Measurements from ENCODE around the gene DNAL1. TPM values are rescaled to one million over a fixed set of nuclear protein-coding genes. Genes with fewer than 3 reads are reported as not detected.

DNAL1 gene
- total RNA-seq, 1 donor from 2014 or later: 18.1 TPM

GRCh38 chr14:73686901-73687300 is 42.1 kb downstream of the DNAL1 start:
- Mint-ChIP-seq H3K27ac (ENCODE audit: unreplicated experiment) (no peak overlapping the region), H3K9me3 (no peaks in the 10 kb centered on the region), H3K36me3 (ENCODE audit: low read depth) (peaks cover 7% of the 10 kb centered on the region), H3K27me3 (ENCODE audit: low read depth) (no peaks in the 10 kb centered on the region), H3K4me1 (no peaks in the 10 kb centered on the region), H3K4me3 (no peak overlapping the region)
- no peak for TF ChIP-seq CTCF (conservative IDR thresholded peaks at IDR 0.05)
- DNase-seq (ENCODE audit: low read depth, low spot score): no peak

GRCh38 chr14:73694083-73694482 is 49.3 kb downstream of the DNAL1 start:
- no peaks in the 10 kb centered on the region for H3K9me3 Mint-ChIP-seq
- H3K27me3 Mint-ChIP-seq (ENCODE audit: low read depth): no peaks in the 10 kb centered on the region
- H3K27ac Mint-ChIP-seq (ENCODE audit: unreplicated experiment): no peak overlapping the region
- peaks cover 7% of the 10 kb centered on the region for H3K36me3 Mint-ChIP-seq (ENCODE audit: low read depth)
- DNase-seq (ENCODE audit: low read depth, low spot score): no peak
- no peak for TF ChIP-seq CTCF (conservative IDR thresholded peaks at IDR 0.05)
- H3K4me1 Mint-ChIP-seq: no peaks in the 10 kb centered on the region
- no peak overlapping the region for H3K4me3 Mint-ChIP-seq

GRCh38 chr14:73695082-73695481 is 50.3 kb downstream of the DNAL1 start:
- no peak overlapping the region for H3K4me3 Mint-ChIP-seq
- H3K36me3 Mint-ChIP-seq (ENCODE audit: low read depth): peaks cover 3% of the 10 kb centered on the region
- H3K27ac Mint-ChIP-seq (ENCODE audit: unreplicated experiment): no peak overlapping the region
- H3K9me3 Mint-ChIP-seq: no peaks in the 10 kb centered on the region
- TF ChIP-seq CTCF (conservative IDR thresholded peaks at IDR 0.05): no peak
- H3K27me3 Mint-ChIP-seq (ENCODE audit: low read depth): no peaks in the 10 kb centered on the region
- DNase-seq (ENCODE audit: low read depth, low spot score): no peak
- H3K4me1 Mint-ChIP-seq: no peaks in the 10 kb centered on the region

- Mint-ChIP-seq H3K36me3 (ENCODE audit: low read depth) (peaks cover 3% of the 10 kb centered on the region), H3K4me1 (no peaks in the 10 kb centered on the region), H3K27ac (ENCODE audit: unreplicated experiment) (no peak overlapping the region), H3K9me3 (no peaks in the 10 kb centered on the region), H3K27me3 (ENCODE audit: low read depth) (no peaks in the 10 kb centered on the region), H3K4me3 (no peak overlapping the region)
- DNase-seq (ENCODE audit: low read depth, low spot score): no peak
- TF ChIP-seq CTCF (conservative IDR thresholded peaks at IDR 0.05): no peak
These were observed 51.2 kb downstream of the DNAL1 start for GRCh38 chr14:73695997-73696396.

- H3K27ac Mint-ChIP-seq (ENCODE audit: unreplicated experiment): no peak overlapping the region
- H3K4me3 Mint-ChIP-seq: no peak overlapping the region
- H3K27me3 Mint-ChIP-seq (ENCODE audit: low read depth): no peaks in the 10 kb centered on the region
- TF ChIP-seq CTCF (conservative IDR thresholded peaks at IDR 0.05): no peak
- no peaks in the 10 kb centered on the region for H3K9me3 Mint-ChIP-seq
- no peaks in the 10 kb centered on the region for H3K4me1 Mint-ChIP-seq
- no peak for DNase-seq (ENCODE audit: low read depth, low spot score)
- peaks cover 3% of the 10 kb centered on the region for H3K36me3 Mint-ChIP-seq (ENCODE audit: low read depth)
These were observed 51.9 kb downstream of the DNAL1 start for GRCh38 chr14:73696466-73697400.
